Testis (tissue), 3 donors: Measurements from ENCODE around the gene PCCA. TPM values are rescaled to one million over a fixed set of nuclear protein-coding genes. Genes with fewer than 3 reads are reported as not detected.

ENCODE experiments used
- DNase-seq: peaks from one replicate; pipeline ENCODE4 v3.0.0-alpha.2; 2019
- H3K27ac ChIP-seq, 2 donors: fragments of 200-600 bp; sonication (generic); one replicate each; pipeline ENCODE4 v1.5.1; 2019
- H3K27me3 ChIP-seq: fragments of 200-600 bp; sonication (generic); one replicate; pipeline ENCODE4 v1.5.1; 2019
- H3K36me3 ChIP-seq: fragments of 200-600 bp; sonication (generic); one replicate; pipeline ENCODE4 v1.5.1; 2017; ENCODE audit warnings: low read depth; ENCODE audit errors: missing control alignments
- H3K4me1 ChIP-seq: fragments of 200-600 bp; sonication (generic); one replicate; pipeline ENCODE4 v1.5.1; 2019
- H3K4me3 ChIP-seq, 2 donors: fragments of 200-600 bp; sonication (generic); one replicate each; pipeline ENCODE4 v1.5.1; 2017 to 2019
- H3K9me3 ChIP-seq: fragments of 200-600 bp; sonication (generic); one replicate; pipeline ENCODE4 v1.5.1; 2017
- CTCF ChIP-seq, 3 experiments: fragments of 450-650 bp in 2 of 3; fragments of 200-600 bp in 1 of 3; sonication (generic) in 1 of 3; IDR thresholded peaks; one replicate each; pipeline ENCODE4 v1.5.1; 2016 to 2019; ENCODE audit warnings: antibody characterized with exemption in 3 of 3, mild to moderate bottlenecking in 2 of 3, moderate library complexity in 1 of 3
- POLR2A ChIP-seq: fragments of 450-650 bp; IDR thresholded peaks from one replicate; pipeline ENCODE4 v1.6.1; 2017; ENCODE audit warnings: antibody characterized with exemption, mild to moderate bottlenecking, moderate library complexity
- WGBS, 2 donors: methylation state at CpG; one replicate each; pipeline ENCODE4 v1.1.5; 2018; 5-methylcytosine and 5-hydroxymethylcytosine counted together
- intact Hi-C: fragments of 100-400 bp; cut with DNase I; formaldehyde crosslinking; loops from one replicate; pipeline ENCODE4 v1.15.1; 2023; ENCODE audit warnings: low total_unique reads
- polyA plus RNA-seq: library from polyadenylated mRNA; stranded (reverse); fragments of 350-450 nt; fragmentation: Illumina TruSeq; extraction: RNeasy Lipid Tissue Mini Kit (QIAGEN cat#74804); gene quantifications from one replicate; pipeline ENCODE4 v1.2.3, GENCODE V29; 2014; ENCODE audit warnings: low read depth, low replicate concordance; ENCODE audit not compliant: insufficient read depth
- total RNA-seq, 2 donors: library from RNA; depleted of rRNA; stranded (reverse); fragments of >200 nt; gene quantifications; one replicate each; pipeline ENCODE4 v1.2.3, GENCODE V29; 2016

The PCCA gene
- total and polyA plus RNA-seq, 3 donors from 2014 or later = 17.9 to 56.2 (median 39.2) TPM

GRCh38 chr13:100175078-100175802, 86.3 kb downstream of the PCCA start:
- TF ChIP-seq CTCF (IDR thresholded peaks at IDR 0.05) = no peak
- TF ChIP-seq POLR2A = no peak
- Histone ChIP-seq H3K4me1 (no peaks in the 10 kb centered on the region), H3K27me3 (no peaks in the 10 kb centered on the region), H3K4me3 (no peak overlapping the region), H3K9me3 (no peaks in the 10 kb centered on the region), H3K27ac (no peak overlapping the region), H3K36me3 (no peaks in the 10 kb centered on the region)
- intact Hi-C loops = no loop called here
- WGBS, 2 donors = 91 to 93% methylated on average over 2 of the region's 2 CpGs
- DNase-seq = no peak

GRCh38 chr13:100175803-100176182, 86.9 kb downstream of the PCCA start:
- no peak for DNase-seq
- H3K4me3 ChIP-seq = no peak overlapping the region
- H3K4me1 ChIP-seq = no peaks in the 10 kb centered on the region
- H3K27me3 ChIP-seq = no peaks in the 10 kb centered on the region
- intact Hi-C loops = no loop called here
- H3K27ac ChIP-seq = no peak overlapping the region
- H3K9me3 ChIP-seq = no peaks in the 10 kb centered on the region
- H3K36me3 ChIP-seq = no peaks in the 10 kb centered on the region
- 80 to 83% methylated on average over 5 of the region's 5 CpGs for WGBS, 2 donors
- TF ChIP-seq POLR2A (no peak), CTCF (IDR thresholded peaks at IDR 0.05) (no peak)

- intact Hi-C loops = no loop called here
- no peaks in the 10 kb centered on the region for H3K4me1 ChIP-seq
- DNase-seq = no peak
These were observed 88.0 kb downstream of the PCCA start for GRCh38 chr13:100176801-100177400.

GRCh38 chr13:100178309-100178708, 89.4 kb downstream of the PCCA start:
- no peaks in the 10 kb centered on the region for H3K4me1 ChIP-seq
- intact Hi-C loops = no loop called here
- H3K27ac ChIP-seq = no peak overlapping the region
- H3K9me3 ChIP-seq = no peaks in the 10 kb centered on the region
- 98 to 99% methylated on average over 2 of the region's 2 CpGs for whole genome bisulfite sequencing, 2 donors
- H3K27me3 ChIP-seq = no peaks in the 10 kb centered on the region
- TF ChIP-seq CTCF (IDR thresholded peaks at IDR 0.05) = no peak
- DNase-seq = no peak
- no peaks in the 10 kb centered on the region for H3K36me3 ChIP-seq
- no peak overlapping the region for H3K4me3 ChIP-seq

More at GRCh38 chr13:100176801-100177400, 88.0 kb downstream of the PCCA start:
- Histone ChIP-seq H3K36me3 (no peaks in the 10 kb centered on the region), H3K27me3 (no peaks in the 10 kb centered on the region), H3K4me3 (no peak overlapping the region), H3K9me3 (no peaks in the 10 kb centered on the region), H3K27ac (no peak overlapping the region)
- TF ChIP-seq CTCF (IDR thresholded peaks at IDR 0.05) (no peak), POLR2A (no peak)
- 62 to 81% methylated on average over 2 of the region's 2 CpGs for WGBS, 2 donors

- no peaks in the 10 kb centered on the region for H3K36me3 ChIP-seq
- intact Hi-C loops = no loop called here
- WGBS, 2 donors = 85 to 92% methylated on average over 3 of the region's 3 CpGs
These were observed 90.4 kb downstream of the PCCA start for GRCh38 chr13:100179276-100179675.

More at GRCh38 chr13:100179276-100179675, 90.4 kb downstream of the PCCA start:
- H3K27ac ChIP-seq = no peak overlapping the region
- no peaks in the 10 kb centered on the region for H3K27me3 ChIP-seq
- H3K4me1 ChIP-seq = no peaks in the 10 kb centered on the region
- H3K4me3 ChIP-seq = no peak overlapping the region
- H3K9me3 ChIP-seq = no peaks in the 10 kb centered on the region
- TF ChIP-seq POLR2A (no peak), CTCF (IDR thresholded peaks at IDR 0.05) (no peak)
- DNase-seq = no peak
